IMR-90 (cell line): ENCODE results near the gene SBF2. TPM values are rescaled to one million over a fixed set of nuclear protein-coding genes. Genes with fewer than 3 reads are reported as not detected.

ENCODE experiments used
- ATAC-seq: fragments of 200-7000 bp; cut with Tn5 transposase; 2 replicates; pipeline ENCODE4 v1.9.1; 2020; ENCODE audit warnings: low read depth, mild to moderate bottlenecking, moderate library complexity
- BruUV-seq: library from RNA; stranded (reverse); fragments of 400-500 nt; replicated peaks from 2 replicates; lab custom pipeline; 2021; lab: Mats Ljungman, UMichigan
- CTCF ChIA-PET: fragments of 300-600 bp; formaldehyde crosslinking; extraction: SDS; loops from one replicate; lab custom pipeline; 2021; ENCODE audit warnings: antibody characterized with exemption; lab: Yijun Ruan, JAX
- POLR2A ChIA-PET: fragments of 300-600 bp; sonication (Branson Sonifier 250); formaldehyde crosslinking; loops from one replicate; lab custom pipeline; 2022; ENCODE audit warnings: antibody characterized with exemption; ENCODE audit not compliant: unreplicated experiment; lab: Charles Lee
- DNase-seq: peaks from one replicate; pipeline ENCODE4 v3.0.0; 2013
- H2AFZ ChIP-seq: replicated peaks from 2 replicates; pipeline ENCODE3; 2013; ENCODE audit warnings: low read length, mild to moderate bottlenecking; ENCODE audit not compliant: poor library complexity
- H2AK5ac ChIP-seq: 2 replicates; pipeline ENCODE4 v1.6.1; 2013; ENCODE audit warnings: low read depth, low read length, inconsistent platforms
- H2AK9ac ChIP-seq: replicated peaks from 2 replicates; pipeline ENCODE3; 2013; ENCODE audit warnings: mild to moderate bottlenecking, low read depth, low read length, moderate library complexity; ENCODE audit not compliant: poor library complexity
- H2BK120ac ChIP-seq: 2 replicates; pipeline ENCODE4 v1.6.1; 2013; ENCODE audit warnings: low read depth, low read length, inconsistent platforms
- H2BK15ac ChIP-seq: 3 replicates; pipeline ENCODE4 v1.6.1; 2013; ENCODE audit warnings: low read depth, low read length, inconsistent platforms
- H2BK20ac ChIP-seq: 2 replicates; pipeline ENCODE4 v1.6.1; 2013; ENCODE audit warnings: low read depth, mild to moderate bottlenecking, inconsistent platforms, low read length, moderate library complexity
- H2BK5ac ChIP-seq: 2 replicates; pipeline ENCODE4 v1.6.1; 2013; ENCODE audit warnings: mild to moderate bottlenecking, low read depth, low read length, inconsistent platforms; ENCODE audit not compliant: poor library complexity, severe bottlenecking
- H3K14ac ChIP-seq: replicated peaks from 2 replicates; pipeline ENCODE4 v1.6.1; 2013; ENCODE audit warnings: low read depth, low read length, inconsistent platforms
- H3K18ac ChIP-seq: 2 replicates; pipeline ENCODE4 v1.6.1; 2013; ENCODE audit warnings: low read depth, low read length, control low read depth
- H3K23ac ChIP-seq: 2 replicates; pipeline ENCODE4 v1.6.1; 2013; ENCODE audit warnings: low read depth, low read length, inconsistent platforms
- H3K27ac ChIP-seq: 2 replicates; pipeline ENCODE4 v1.5.1; 2013; ENCODE audit warnings: mild to moderate bottlenecking, control low read depth, low read length; ENCODE audit not compliant: insufficient read depth
- H3K27me3 ChIP-seq: 2 replicates; pipeline ENCODE4 v1.6.1; 2013; ENCODE audit warnings: low read length; ENCODE audit not compliant: control insufficient read depth, insufficient read depth
- H3K36me3 ChIP-seq: 2 replicates; pipeline ENCODE4 v1.6.1; 2013; ENCODE audit warnings: low read length, mixed read lengths; ENCODE audit not compliant: control insufficient read depth, insufficient read depth
- H3K4ac ChIP-seq: 2 replicates; pipeline ENCODE4 v1.6.1; 2013; ENCODE audit warnings: low read depth, low read length, inconsistent platforms
- H3K4me1 ChIP-seq: 2 replicates; pipeline ENCODE4 v1.6.1; 2013; ENCODE audit warnings: low read length, mixed read lengths; ENCODE audit not compliant: control insufficient read depth, insufficient read depth
- H3K4me2 ChIP-seq: 2 replicates; pipeline ENCODE4 v1.6.1; 2013; ENCODE audit warnings: low read depth, mild to moderate bottlenecking, control low read depth, low read length, moderate library complexity
- H3K4me3 ChIP-seq: 2 replicates; pipeline ENCODE4 v1.5.1; 2013; ENCODE audit warnings: low read depth, mild to moderate bottlenecking, control low read depth, low read length, moderate library complexity; ENCODE audit not compliant: insufficient read depth
- H3K56ac ChIP-seq: 2 replicates; pipeline ENCODE4 v1.6.1; 2013; ENCODE audit warnings: low read length, inconsistent platforms; ENCODE audit not compliant: insufficient read depth; ENCODE audit errors: extremely low read depth
- H3K79me1 ChIP-seq, 2 experiments: 2 replicates each; pipeline ENCODE4 v1.6.1; 2013; ENCODE audit warnings: low read length in 2 of 2, inconsistent platforms in 1 of 2, low read depth in 1 of 2
- H3K9ac ChIP-seq: 2 replicates; pipeline ENCODE4 v1.6.1; 2013; ENCODE audit warnings: low read depth, low read length, control low read depth
- H3K9me1 ChIP-seq: 2 replicates; pipeline ENCODE4 v1.6.1; 2013; ENCODE audit warnings: low read length, inconsistent platforms; ENCODE audit not compliant: insufficient read depth
- H3K9me3 ChIP-seq: 2 replicates; pipeline ENCODE4 v1.6.1; 2013; ENCODE audit warnings: low read length; ENCODE audit not compliant: control insufficient read depth, insufficient read depth
- H4K20me1 ChIP-seq: 2 replicates; pipeline ENCODE4 v1.6.1; 2013; ENCODE audit warnings: low read length, inconsistent platforms; ENCODE audit not compliant: insufficient read depth
- H4K5ac ChIP-seq: 2 replicates; pipeline ENCODE4 v1.6.1; 2013; ENCODE audit warnings: mild to moderate bottlenecking, low read depth, low read length, control low read depth
- H4K8ac ChIP-seq, 2 experiments: 2 replicates each; pipeline ENCODE4 v1.6.1; 2013; ENCODE audit warnings: low read depth in 2 of 2, low read length in 2 of 2, control low read depth in 1 of 2, inconsistent platforms in 1 of 2
- H4K91ac ChIP-seq: 2 replicates; pipeline ENCODE4 v1.6.1; 2013; ENCODE audit warnings: low read depth, low read length, inconsistent platforms; ENCODE audit not compliant: insufficient read depth
- BHLHE40 ChIP-seq: fragments of 150-350 bp; IDR thresholded peaks from 2 replicates; pipeline ENCODE4 v1.6.1; 2016; ENCODE audit warnings: mild to moderate bottlenecking, low read depth, low read length
- CEBPB ChIP-seq: IDR thresholded peaks from 2 replicates; pipeline ENCODE4 v1.6.1; 2012; ENCODE audit warnings: low read depth, low read length, improper control_type of control experiment
- MAZ ChIP-seq: IDR thresholded peaks from 2 replicates; pipeline ENCODE4 v1.6.1; 2012; ENCODE audit warnings: low read depth, mild to moderate bottlenecking, low read length, improper control_type of control experiment, moderate library complexity, borderline replicate concordance
- MXI1 ChIP-seq: IDR thresholded peaks from 2 replicates; pipeline ENCODE4 v1.6.1; 2012; ENCODE audit warnings: low read depth, mild to moderate bottlenecking, low read length, moderate library complexity, borderline replicate concordance
- POLR2A ChIP-seq: IDR thresholded peaks from 2 replicates; pipeline ENCODE4 v1.6.1; 2012; ENCODE audit warnings: mild to moderate bottlenecking, low read depth, low read length
- RAD21 ChIP-seq: IDR thresholded peaks from 2 replicates; pipeline ENCODE4 v1.6.1; 2012; ENCODE audit warnings: low read length, improper control_type of control experiment
- RFX5 ChIP-seq: IDR thresholded peaks from 2 replicates; pipeline ENCODE4 v1.8.0; 2012; ENCODE audit warnings: low read depth, mild to moderate bottlenecking, low read length, moderate library complexity
- SMC3 ChIP-seq: fragments of 150-350 bp; IDR thresholded peaks from 2 replicates; pipeline ENCODE4 v1.6.1; 2016; ENCODE audit warnings: low read depth, mild to moderate bottlenecking, antibody characterized with exemption, low read length, moderate library complexity
- USF2 ChIP-seq: fragments of 150-350 bp; IDR thresholded peaks from 2 replicates; pipeline ENCODE4 v1.6.1; 2017; ENCODE audit warnings: mild to moderate bottlenecking, antibody characterized with exemption, low read length, low read depth
- WGBS, 2 experiments: methylation state at CpG; one replicate each; pipeline versions ENCODE4 v1.1.5 to v1.1.7; 2013; ENCODE audit warnings: missing lambda C conversion rate in 2 of 2; ENCODE audit not compliant: insufficient read length in 1 of 2; ENCODE audit errors: extremely low coverage in 2 of 2; 5-methylcytosine and 5-hydroxymethylcytosine counted together
- dilution Hi-C: fragments of 300-500 bp; cut with HindIII; formaldehyde crosslinking; loops from one replicate; pipeline ENCODE4 v1.14.3; 2018; ENCODE audit warnings: low sequenced_read_pairs; ENCODE audit not compliant: unreplicated experiment
- in situ Hi-C: fragments of 300-500 bp; cut with MboI; formaldehyde crosslinking; loops from 3 replicates; pipeline ENCODE4 v1.14.3; 2019; ENCODE audit warnings: low sequenced_read_pairs, inconsistent platforms, mixed read lengths
- intact Hi-C: fragments of 100-400 bp; cut with micrococcal nuclease; formaldehyde crosslinking; loops from 2 replicates; pipeline ENCODE4 v1.10.0; 2022
- polyA plus RNA-seq, 3 experiments: library from polyadenylated mRNA; depleted of rRNA; stranded (reverse); fragments of >200 nt; gene quantifications; 2 replicates each; pipeline ENCODE4 v1.2.3, GENCODE V29; 2012; ENCODE audit warnings: low replicate concordance in 1 of 3
- total RNA-seq: library from RNA; depleted of rRNA; stranded (reverse); fragments of >200 nt; gene quantifications from 2 replicates; pipeline ENCODE4 v1.2.3, GENCODE V29; 2012
- TF ChIP-seq, protein P1 (sequence below): conservative IDR thresholded peaks from 2 replicates; pipeline ENCODE4 v1.5.1; 2012; ENCODE audit warnings: mild to moderate bottlenecking, low read depth, low read length, improper control_type of control experiment

Gene SBF2
- total and polyA plus RNA-seq, 2 of the 4 experiments (the other 2 are of a cell fraction) = 23.8 to 51.8 TPM

DNA sequence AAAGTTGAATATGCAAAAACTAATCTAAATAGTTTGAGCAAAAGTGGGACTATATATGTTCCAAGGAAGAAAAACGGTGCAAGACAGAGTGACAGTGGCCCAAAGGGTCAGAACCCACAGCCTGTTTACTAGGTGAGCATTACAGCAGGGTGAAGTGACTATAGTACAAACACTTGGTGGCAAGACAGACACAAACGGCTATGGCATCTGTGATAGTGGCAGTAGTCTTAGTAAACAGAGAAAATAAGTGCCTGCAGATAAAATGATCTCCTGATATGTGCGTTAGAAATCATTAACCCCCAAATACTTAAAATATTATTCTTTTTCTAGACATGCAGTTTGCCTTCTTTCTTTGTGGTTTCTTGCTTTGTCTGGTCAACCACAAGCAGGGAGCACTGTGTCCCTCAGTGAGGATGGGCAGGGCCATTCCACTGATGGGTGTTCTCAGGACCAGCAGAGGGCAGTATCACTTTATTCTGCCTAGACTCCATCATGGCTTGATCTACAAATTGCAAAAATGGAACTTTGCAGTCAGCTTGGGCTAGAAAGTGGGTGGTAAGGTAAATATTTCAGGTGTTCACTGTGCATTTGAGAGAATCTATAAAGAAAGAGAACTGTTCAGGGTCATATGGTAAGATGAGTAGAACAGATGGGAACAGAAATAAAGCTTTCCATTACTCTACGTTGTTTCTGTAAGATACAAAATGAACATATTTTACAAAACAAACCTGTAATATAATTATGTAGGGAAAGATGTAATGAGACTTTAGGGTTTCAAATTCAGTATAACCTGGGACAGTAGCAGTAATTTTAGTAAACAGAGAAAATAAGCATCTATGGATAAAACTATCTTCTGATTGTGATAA is 431.9 kb downstream of the SBF2 start:
- intact Hi-C loops = loop anchor here (1.0 to 5.0 kb wide), 4 partner anchors 104 to 461 kb away; no protein-coding TSS in a partner anchor
- H3K27me3 ChIP-seq = no peaks in the 10 kb centered on the region
- H2AK9ac ChIP-seq = peak overlapping the region; percentile 37
- in situ Hi-C loops = no loop called here
- TF ChIP-seq USF2 = no peak
- TF ChIP-seq RFX5 = no peak
- no peak for TF ChIP-seq CEBPB
- no peak for TF ChIP-seq MXI1
- peak; percentile 77 for TF ChIP-seq RAD21
- no peak for TF ChIP-seq MAZ
- peak; percentile 77 for TF ChIP-seq SMC3
- no peak for TF ChIP-seq POLR2A
- TF ChIP-seq BHLHE40 = no peak
- TF ChIP-seq, protein P1, sequence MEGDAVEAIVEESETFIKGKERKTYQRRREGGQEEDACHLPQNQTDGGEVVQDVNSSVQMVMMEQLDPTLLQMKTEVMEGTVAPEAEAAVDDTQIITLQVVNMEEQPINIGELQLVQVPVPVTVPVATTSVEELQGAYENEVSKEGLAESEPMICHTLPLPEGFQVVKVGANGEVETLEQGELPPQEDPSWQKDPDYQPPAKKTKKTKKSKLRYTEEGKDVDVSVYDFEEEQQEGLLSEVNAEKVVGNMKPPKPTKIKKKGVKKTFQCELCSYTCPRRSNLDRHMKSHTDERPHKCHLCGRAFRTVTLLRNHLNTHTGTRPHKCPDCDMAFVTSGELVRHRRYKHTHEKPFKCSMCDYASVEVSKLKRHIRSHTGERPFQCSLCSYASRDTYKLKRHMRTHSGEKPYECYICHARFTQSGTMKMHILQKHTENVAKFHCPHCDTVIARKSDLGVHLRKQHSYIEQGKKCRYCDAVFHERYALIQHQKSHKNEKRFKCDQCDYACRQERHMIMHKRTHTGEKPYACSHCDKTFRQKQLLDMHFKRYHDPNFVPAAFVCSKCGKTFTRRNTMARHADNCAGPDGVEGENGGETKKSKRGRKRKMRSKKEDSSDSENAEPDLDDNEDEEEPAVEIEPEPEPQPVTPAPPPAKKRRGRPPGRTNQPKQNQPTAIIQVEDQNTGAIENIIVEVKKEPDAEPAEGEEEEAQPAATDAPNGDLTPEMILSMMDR = peak; percentile 75
- dilution Hi-C loops = no loop called here
- H2BK5ac ChIP-seq = peak overlapping the region; percentile 92
- no peak overlapping the region for H2AFZ ChIP-seq
- H3K4me1 ChIP-seq = peaks cover 9% of the 10 kb centered on the region
- H2AK5ac ChIP-seq = peak overlapping the region; percentile 80; the same call in 1 of the 2 replicates
- peak overlapping the region; percentile 42; the same call in 1 of the 2 replicates for H3K9ac ChIP-seq
- no CpG with 5 or more reads among the region's 4 CpGs for WGBS, 2 experiments
- H4K8ac ChIP-seq = peak overlapping the region; percentile 49 to 70
- ATAC-seq = peak; percentile 74
- H4K5ac ChIP-seq = peak overlapping the region; percentile 71; the same call in 1 of the 2 replicates
- H3K14ac ChIP-seq = peak overlapping the region; percentile 47
- peak overlapping the region; percentile 66; the same call in 1 of the 2 replicates for H3K18ac ChIP-seq
- H4K91ac ChIP-seq = peak overlapping the region; percentile 93
- peaks cover 9 to 30% of the 10 kb centered on the region in 2 experiments for H3K79me1 ChIP-seq
- peak overlapping the region; percentile 24; the same call in 1 of the 2 replicates for H3K56ac ChIP-seq
- peaks cover 9% of the 10 kb centered on the region for H3K9me1 ChIP-seq
- peak overlapping the region; percentile 90 for H3K4ac ChIP-seq
- ChIA-PET CTCF (no interaction called here), POLR2A (no interaction called here)
- no peaks in the 10 kb centered on the region for H4K20me1 ChIP-seq
- peak overlapping the region; percentile 93 for H2BK20ac ChIP-seq
- H3K23ac ChIP-seq = peak overlapping the region; percentile 53; the same call in 1 of the 2 replicates
- no peaks in the 10 kb centered on the region for H3K9me3 ChIP-seq
- H3K36me3 ChIP-seq = 0 out of 2 replicates have a peak, but pooled peaks cover under 1% of the 10 kb centered on the region
- peak; percentile 75 for DNase-seq
- peak overlapping the region; percentile 34; the same call in 1 of the 2 replicates for H3K27ac ChIP-seq
- H3K4me2 ChIP-seq = no peak overlapping the region
- BruUV-seq = no TSS peak
- H2BK15ac ChIP-seq = peak overlapping the region; percentile 75; the same call in 1 of the 3 replicates
- H2BK120ac ChIP-seq = peak overlapping the region; percentile 86
- H3K4me3 ChIP-seq = no peak overlapping the region
